Measurements from ENCODE around the gene NDUFAF2.

DNA sequence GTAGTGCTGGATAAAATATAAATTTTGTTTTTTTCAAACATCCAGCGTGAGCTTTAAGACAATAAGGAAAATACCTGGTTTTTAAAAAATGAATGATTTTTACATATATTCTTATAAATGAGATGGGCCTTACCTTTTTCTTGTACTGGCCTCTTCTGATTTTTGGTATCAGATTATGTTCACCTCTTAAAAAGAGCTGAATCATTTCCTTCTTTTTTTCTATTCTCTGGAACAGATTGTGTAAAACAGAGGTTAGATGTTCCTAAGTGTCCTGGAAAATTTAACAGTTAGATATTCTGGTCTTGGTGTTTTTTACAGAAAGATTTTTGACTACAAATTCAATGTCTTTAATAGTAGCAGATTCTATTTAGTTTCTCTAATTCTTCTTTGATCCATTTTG lies 74.6 kb downstream of the NDUFAF2 start:
- TF ChIP-seq GATA2 (IDR thresholded peaks at IDR 0.05; ENCODE audit: low read depth, low read length) (no peak), GATA3 (IDR thresholded peaks at IDR 0.05; ENCODE audit: low read depth, low read length) (no peak)

Measured in SH-SY5Y (cell line).